ENCODE measurements around the gene SEMA4D.

SEMA4D gene

DNA sequence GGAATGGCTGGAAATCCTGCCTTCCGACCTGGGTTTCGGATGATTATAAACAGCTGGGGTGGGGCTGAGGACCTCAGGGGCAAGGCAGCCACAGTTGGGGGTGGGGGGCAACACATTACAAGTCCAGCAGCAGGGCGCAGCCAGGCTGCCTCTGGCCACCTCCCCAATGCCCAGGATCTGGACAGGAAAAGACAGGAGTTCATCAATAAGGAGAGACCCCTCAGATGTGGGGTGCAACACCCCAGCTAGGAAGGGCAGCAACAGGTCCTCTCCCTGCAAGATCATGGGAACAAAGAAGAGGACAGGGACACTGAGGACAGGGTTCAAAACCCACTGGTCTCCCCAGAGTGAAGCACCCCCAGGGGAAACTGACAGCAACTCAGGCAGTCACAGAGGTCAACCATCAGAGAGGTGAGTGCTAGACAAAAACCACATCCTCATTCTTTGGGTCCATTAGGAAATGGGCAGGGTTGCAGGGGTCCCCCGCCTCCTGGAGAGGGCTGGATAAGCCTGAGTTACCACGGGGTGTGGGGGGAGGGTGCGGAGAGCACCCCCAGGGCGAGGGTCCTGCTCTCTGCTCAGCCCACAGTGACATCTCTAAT, 33.5 kb downstream of the SEMA4D start:
- DNase-seq: no peak

DNA sequence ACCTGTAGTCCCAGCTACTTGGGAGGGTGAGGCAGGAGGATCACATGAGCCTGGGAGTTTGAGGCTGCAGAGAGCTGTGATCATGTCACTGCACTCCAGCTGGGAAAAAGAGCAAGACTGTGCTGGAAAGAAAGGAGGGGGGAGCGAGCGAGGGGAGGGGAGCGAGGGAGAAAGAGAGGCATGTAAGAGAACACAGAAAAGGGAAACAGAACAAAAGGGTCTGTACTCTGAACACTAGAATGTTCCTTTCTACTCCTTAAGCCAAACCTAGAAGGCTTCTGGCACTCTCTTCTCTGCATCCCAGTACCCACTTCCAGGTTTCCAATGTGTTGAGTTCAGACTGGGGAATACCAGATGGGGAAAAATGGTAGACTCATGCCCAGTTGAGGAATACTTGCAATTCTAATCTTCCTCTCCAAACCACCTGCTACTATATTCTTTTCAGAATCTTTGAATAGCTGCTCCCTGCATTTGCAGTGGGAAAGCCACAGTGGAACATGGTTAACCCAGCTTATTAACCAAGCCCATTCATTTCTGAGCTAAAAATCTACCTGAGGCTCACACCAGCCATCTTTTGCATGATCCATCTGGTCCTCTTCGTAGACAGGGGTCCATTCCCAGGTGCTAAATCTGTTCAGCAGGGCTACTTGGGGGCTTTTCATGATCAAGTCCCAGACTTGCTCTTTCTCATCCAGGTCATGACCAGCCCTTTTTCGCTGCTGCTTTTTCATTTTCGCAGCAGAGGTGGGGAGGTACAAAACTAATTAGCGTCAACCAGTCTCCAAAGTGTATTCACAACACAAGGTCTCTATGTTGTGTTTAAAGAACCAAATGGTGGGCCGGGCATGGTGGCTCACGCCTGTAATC, 34.9 kb downstream of the SEMA4D start:
- DNase-seq: no peak

DNA sequence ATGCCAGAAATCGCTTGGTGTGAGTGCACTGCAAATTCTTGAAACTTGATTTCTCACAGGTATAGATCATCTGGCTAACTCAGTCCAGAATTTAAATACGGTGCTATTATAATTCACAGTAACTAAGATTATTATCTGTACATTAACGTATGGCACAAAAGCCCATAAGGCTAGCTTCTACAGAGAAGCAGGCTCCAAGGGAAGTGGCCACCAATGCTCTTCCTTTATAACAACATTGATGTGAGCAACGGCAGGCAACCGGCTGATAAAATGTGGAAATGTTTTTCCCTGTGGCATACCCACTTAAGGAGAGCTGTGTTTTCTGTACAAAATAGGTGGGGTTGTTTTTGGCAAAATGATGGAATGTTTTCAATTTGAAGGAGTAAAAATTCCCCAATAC, 35.7 kb downstream of the SEMA4D start:
- DNase-seq: no peak

DNA sequence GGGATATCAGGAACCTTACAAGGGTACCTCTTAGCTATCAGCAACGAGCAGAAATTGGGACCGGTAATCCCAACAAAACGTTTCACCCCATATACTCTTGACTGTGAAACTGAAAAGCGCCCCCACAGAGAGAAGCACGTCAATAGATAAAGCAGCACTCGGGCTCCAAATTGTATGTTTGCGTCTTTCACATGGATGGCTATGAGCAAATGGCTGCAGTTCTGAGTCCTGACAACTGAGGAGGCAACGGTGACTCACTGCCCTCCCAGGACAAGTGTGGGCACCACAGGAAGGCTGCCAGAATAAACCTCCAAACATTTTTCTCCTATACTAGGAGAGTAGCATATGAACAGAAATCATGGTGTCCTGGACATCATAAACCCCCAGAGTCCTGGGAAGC, 36.6 kb downstream of the SEMA4D start:
- peak; percentile 51 for DNase-seq

DNA sequence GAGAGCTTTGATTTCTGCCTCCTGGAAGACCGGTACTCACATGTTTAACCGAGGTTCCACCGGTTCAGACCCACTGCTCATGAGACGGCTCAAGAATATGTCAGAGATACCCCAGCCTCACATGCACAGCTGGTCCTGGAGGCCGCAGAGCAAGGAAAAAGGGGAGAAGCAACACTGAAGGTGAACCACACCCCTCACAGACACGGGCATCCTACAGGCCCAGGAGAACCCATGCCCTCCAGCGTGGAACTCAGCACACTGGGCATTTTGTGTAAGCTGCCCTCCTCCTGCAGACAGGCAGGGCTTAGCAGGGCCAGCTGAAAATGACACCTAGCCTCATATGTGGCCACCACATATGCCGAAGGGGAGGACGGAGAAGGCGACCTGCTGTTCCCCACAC, 37.4 kb downstream of the SEMA4D start:
- no peak for DNase-seq

DNA sequence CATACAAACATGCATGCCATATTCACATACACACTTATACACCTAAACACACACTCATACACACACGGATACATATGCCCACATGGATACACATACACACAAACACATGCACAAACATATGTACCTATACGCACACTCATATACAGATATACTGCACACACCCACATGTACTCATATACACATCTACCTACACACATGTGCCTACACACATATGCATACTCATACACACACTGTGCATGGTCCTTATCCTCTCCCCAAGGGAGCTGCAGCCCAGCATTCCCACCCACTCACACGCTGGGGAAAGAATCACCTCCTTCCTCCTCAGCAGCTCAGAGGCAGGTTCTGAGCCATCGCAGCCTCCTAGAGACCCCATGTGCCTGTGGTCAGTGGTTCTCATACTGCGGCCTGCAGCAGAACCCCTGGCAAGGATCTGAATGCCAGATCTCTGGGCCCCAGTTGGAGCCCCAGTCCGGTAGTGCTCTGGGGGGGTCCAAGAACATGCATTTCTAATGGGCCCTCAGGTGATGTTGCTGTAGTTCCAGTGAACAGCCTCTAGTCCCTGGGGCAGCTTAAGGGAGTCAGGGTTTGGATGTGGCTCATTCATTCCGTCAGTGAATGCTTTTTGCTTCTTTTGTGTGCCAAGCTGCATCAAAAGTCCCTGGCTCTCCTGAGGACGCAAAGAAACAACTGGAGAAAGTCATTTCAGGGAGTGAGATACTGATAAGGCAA, 39.0 kb downstream of the SEMA4D start:
- no peak for DNase-seq

DNA sequence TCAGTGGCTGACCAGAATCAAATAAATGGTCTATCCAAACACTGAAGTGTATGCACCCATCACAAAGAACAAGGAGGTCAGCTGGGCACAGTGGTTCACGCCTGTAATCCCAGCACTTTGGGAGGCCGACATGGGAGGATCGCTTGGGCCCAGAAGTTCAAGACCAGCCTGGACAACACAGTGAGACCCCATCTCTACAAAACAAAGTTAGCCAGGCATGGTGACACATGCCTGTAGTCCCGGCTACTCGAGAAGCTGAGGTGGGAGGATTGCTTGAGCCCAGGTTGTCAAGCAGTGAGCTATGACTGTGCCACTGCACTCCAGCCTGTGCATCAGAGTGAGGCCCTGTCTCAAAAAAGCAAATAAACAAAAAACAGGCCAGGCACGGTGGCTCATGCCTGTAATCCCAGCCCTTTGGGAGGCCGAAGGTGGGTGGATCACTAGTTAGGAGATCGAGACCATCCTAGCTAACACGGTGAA, 40.5 kb downstream of the SEMA4D start:
- DNase-seq: no peak

DNA sequence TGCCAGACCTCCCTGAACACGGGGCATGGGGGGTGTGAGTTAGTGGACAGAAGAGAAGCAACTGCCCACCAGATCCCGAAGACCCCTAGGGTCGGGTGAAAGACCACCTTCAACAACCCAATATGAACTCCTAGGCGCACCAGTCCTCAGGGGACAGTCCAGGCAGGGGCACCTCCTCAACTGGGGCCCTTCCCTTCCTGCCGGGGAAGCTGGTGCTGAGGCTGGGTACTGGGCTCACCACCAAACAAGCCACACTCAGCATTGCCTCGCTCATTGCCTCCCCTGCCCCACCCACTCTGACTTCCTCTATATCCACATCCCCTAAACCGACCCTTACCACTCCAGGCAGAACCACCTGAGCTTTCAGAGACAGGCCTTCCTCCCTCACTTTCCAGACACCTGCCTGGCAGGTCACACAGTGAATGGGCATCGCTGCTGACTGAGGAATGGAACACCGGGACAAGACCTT, 42.5 kb downstream of the SEMA4D start:
- no peak for DNase-seq

DNA sequence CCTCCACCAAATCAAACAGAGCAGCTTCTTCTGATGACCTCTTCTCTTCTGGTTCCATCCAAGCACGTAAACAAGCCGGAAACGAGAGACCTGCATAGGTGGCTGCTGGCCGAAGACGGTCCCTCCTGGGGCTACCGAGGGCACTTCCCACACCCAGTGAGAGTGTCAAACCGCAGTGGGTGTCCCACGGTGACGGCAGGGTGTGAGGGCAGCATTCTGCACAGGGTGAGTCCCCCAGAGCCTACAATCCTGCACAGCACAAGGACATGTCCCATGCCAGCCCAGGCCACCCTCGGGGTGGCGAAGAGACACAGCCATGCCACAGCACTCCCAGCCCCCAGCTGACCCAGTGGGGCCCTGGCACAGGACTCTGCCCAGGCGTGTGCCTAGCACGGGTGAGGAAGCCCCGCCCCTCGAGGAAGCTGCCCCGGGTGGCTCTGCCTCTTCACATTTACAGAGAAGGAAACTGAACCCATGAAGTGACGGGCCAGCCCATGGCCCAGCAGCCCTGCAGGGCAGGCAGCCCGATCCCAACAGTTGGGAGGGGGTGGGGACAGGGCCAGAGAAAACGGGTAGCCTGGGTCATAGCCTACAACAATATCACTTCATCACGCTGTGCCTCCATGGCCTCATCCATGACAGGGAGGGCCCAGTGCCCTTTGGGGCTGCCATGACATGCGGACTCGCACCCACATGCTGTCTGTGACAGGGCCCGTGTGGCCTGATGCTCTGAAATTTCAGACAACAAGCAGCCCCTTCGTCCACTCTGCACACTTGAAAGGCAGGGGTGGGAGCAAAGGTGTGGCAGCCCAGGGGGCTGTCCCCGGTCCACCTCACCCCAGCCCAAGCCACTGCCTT, 43.2 kb downstream of the SEMA4D start:
- DNase-seq: no peak

DNA sequence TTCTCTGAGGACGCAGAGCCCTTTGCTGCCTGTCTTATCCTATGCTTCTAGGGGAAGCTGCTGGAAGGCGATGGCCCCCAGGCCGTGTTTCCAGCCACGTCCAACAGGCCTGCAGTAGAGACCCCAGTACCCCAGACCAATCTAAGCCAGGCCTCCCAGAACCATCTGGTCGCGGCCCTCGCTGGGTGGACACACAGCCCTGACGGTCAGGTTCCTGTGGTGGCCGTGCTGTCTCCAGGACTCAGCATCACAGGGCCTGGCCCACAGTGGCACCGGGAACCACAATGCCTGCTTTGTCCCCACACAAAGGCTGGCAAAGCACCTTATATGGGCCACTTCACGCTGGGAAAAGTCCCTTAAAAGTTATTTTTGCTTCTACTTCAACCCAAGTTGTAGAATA, 44.5 kb downstream of the SEMA4D start:
- no peak for DNase-seq

DNA sequence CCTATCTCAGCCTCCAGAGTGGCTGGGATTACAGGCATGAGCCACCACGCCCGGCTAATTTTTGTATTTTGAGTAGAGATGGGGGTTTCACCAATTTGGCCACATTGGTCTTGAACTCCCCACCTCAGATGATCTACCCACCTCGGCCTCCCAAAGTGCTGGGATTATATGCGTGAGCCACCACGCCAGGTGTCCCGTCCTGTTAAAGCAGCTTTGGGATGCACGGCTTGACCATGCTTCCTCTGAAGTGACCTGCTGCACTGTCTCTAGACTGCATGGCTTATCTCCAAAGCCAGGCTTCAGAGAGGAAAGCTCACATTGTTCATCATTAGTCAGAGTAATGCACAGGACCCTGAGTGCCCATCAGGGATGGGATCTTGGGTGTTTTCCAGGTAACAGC, 45.4 kb downstream of the SEMA4D start:
- DNase-seq: no peak

DNA sequence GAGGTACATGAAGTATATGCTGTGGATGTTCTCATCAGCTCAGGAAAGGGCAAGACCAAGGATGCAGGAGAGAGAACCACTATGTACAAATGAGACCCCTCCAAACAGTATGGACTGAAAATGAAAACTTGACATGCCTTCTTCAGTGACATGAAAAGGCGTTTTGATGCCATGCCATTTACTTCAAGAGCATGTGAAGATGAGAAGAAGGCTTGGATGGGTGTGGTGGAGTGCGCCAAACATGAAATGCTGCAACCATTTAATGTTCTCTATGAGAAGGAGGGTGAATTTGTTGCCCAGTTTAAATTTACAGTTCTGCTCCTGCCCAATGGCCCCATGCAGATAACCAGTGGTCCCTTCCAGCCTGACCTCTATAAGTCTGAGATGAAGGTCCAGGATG, 47.7 kb downstream of the SEMA4D start:
- DNase-seq: no peak

DNA sequence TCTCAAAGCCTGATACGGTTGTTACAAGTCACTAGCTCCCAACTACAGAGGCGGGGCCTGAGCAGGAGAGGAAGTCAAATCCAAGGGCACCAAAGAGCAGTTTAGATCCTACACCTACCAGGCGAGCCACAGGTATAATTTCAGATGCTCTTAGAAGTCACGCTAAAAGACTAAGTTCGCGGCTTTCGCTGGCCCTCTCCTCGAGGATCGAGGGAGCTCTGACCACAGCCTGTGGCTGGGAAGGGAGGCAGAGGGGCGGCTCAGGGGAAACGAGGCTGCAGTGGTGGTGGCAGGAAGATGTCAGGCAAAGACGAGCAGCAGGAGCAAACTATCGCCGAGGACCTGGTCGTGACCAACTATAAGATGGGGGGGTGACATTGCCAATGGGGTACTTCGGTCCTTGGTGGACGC, 48.6 kb downstream of the SEMA4D start:
- DNase-seq: no peak

DNA sequence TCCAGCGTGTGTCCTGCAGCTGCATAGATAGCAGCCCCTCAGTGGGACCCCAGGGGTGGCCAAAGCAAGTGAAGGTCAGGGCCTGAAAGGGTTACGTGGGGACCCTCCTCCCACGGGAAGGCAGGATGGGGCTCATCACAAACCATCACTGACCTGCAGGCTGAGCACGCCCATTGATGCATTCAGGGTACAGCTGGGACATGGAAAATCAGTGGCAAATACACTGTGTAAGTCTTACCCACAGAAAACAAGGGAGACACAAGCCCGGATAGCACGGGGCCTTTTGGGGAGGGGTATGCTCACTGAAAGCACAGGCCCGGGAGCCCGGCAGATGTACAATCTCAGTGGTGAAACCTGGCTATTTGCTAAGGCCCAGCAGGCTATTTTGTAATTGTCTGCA, 49.1 kb downstream of the SEMA4D start:
- DNase-seq: no peak

DNA sequence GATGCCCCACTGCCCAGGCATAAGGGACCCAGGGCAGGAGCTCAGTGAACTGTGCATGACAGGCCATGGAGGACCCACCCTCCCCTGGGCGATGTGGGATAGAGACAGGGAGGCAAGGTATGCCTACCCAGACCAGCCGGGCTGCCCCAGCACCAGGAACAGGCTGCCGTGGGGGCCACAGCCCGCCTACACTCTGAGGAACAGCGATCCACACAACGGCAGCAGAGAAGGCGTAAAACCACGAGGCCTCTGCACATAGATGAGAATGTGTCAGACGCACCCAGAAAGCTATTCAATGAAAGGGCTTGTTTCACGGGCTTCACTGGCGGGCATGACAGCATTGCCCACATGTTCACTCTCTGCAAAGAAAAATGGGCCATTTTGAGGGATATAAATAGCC, 49.5 kb downstream of the SEMA4D start:
- peak; percentile 54 for DNase-seq

DNA sequence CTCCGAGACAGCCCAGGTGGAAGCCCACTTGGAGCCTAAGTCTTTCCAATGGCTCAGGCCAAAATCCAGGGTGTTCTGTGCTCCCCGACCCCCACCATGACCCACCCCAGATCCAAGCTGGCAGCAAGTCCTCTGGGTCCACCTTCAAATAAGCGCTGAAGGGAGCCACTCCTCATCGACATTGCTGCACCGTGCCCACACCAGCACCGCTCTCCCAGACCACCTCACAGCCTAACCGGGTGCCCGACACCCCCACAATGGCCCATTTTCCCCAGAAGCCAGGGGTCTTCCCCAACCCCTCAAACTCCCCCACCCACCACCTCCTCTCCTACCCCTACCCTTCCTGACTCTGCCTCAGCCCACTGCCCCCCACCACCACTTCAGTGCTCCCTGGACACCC, 50.5 kb downstream of the SEMA4D start:
- no peak for DNase-seq

DNA sequence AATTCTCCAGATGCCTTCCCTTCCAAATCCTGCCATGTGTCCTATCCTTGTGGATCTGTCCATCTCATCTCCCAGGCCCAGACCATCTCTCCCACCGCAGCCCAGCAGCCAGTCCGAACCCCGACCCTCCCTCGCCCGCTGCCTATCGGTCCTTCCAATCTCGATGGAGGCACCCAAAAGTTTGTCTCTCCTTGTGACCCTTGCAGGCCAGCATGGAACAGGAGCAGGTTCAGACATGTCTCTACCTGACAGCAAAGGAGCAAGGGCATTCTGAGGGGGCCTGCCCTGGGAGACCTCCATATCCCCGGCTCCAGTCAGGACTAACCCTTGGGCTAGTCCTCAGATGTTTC, 51.0 kb downstream of the SEMA4D start:
- DNase-seq: no peak

DNA sequence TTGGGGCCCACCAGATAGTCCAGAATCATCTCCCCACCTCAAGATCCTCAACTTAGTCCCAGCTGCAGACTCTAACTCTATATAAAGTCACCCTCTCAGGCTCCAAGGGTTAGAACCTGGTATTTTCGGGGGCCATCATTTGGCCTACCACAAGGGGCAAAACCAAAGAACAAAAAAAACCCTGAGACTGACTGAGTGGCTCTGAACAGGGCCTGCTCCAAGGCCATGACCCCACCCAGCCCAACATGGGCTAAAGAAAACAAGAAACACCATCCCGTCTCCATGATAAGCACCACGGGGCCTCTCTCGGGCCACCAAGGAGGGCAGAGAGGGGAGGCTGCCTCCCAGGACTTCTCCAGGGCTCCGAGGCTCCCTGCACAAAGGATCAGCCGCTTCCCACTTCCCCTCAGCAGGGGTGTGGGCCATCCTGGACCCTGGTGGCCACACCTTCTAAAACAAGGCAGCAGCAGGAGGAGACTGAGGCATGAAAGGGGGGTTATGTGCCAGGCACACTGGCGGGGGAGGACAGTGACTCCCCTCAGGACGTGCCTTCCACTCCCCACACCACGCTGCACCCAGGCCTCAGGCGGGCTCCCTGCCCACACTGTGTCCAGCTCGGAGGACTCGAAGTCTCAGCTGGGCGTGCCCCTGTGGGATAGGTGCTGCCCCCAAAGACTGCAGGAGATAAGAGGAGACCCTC, 51.5 kb downstream of the SEMA4D start:
- no peak for DNase-seq

DNA sequence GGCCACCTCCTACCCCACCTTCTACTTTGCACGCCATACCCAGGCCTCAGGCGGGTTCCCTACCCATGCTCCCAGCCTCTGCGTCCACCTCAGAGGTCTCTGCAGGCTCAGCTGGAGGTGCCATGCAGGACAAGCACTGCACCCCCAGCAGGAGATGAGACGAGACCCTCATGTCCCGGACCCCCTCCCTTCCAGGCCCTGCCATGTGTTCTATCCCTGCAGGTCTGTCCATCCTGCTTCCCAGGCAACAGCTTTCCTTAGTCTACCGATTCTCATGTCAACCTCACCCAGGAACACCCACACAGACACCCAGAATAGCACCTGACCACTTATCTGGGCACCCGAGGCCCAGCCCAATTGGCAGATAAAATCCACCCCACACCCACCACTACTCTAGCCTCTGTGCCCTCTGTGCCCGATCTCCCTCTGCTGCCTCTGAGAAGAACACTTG, 52.1 kb downstream of the SEMA4D start:
- DNase-seq: no peak

DNA sequence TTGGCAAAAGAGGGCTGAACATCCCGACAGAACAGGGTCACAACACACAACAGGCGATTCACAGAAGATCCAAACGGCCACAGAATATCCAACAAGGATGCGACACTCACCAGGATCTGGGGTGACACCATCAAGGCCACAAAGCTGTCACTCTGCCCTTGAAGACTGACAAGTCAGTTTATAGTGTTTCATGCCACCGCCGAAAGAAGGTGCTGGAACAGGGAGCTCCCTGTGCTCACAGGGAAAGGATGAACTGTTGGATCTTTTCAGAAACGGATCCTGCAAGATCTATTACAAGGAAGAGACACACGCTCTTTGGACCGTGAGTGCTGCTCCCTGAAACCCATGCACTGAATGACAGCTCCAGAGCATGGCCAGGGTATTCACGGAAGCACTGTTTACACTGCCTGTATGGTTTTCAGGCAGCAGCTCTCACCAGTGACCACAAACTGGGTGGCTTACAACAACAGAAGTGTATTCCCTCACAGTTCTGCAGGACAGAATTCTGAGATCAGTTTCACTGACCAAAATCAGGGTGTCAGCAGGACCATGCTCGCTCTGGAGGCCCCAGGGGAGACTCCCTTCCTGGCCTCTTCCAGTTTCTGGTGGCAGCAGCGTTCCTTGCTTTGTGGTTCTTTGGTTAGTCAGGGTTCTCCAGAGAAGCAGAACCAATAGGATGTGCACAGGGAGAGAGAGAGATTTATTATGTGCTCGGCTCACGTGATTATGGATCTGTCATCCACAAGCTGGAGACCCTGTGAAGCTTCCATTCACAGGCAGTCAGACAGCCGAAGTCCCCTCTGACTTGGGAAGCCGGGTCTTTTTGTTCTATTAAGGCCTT, 52.8 kb downstream of the SEMA4D start:
- DNase-seq: no peak

DNA sequence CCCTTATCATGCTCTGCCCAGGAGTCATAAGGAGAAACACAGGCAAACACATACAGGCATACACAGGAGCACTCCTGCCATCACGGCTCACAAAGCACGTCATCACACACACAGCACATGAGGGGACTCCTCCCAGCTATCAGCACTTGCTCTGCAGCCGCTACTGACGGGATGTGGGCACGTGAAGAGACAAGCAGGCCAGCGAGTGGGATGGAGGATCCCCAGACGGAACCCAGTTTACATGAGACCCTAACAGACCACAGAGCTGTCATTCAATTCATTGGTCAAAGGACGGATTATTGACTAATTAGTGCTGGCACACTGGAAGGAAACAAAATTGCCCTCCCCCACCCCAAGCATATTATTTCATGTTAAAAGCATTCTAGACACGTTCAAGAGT, 53.6 kb downstream of the SEMA4D start:
- DNase-seq: peak; percentile 56
